ENCODE results near the gene PTK7.

Gene PTK7

DNA sequence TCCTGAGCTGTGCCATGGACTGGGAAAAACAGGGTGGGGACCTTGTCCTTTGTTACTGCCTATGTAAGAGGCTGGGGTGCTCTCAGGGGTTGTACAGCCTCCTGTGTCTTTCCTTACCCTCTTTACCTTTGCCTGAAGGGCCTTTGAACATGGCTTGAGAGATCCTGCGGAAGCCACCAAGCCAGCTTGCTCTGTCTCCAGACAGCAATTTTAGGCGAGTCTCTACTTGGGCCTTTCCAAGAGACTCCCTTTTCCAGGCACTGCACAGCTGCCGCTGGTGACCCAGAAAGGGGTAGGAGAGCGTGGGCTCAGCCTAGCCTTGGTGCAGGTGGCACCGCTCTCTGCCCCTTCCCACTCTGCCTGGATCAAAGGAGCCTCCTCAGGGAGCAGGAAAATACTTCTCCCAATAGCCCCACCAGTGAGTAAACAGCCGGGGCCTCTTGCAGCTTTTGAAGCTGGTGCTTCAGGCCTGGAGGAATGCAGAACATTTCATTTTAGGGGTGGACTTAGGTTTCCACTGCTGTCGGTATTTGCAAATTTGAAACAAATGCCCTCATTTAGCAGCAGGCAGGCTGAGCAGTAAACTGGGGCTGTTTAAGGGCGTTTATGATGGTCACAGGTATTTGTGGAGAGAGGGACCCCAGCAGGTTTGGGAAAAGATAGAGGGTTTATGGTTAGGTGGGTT lies 13.9 kb downstream of the PTK7 start:
- no peaks in the 10 kb centered on the region for H3K9me3 Mint-ChIP-seq
- H3K27ac Mint-ChIP-seq = no peak overlapping the region
- H3K36me3 Mint-ChIP-seq (ENCODE audit: low read depth) = no peaks in the 10 kb centered on the region
- H3K4me3 Mint-ChIP-seq = no peak overlapping the region
- no peaks in the 10 kb centered on the region for H3K27me3 Mint-ChIP-seq
- peaks cover 22% of the 10 kb centered on the region for H3K4me1 Mint-ChIP-seq (ENCODE audit: low read depth)

DNA sequence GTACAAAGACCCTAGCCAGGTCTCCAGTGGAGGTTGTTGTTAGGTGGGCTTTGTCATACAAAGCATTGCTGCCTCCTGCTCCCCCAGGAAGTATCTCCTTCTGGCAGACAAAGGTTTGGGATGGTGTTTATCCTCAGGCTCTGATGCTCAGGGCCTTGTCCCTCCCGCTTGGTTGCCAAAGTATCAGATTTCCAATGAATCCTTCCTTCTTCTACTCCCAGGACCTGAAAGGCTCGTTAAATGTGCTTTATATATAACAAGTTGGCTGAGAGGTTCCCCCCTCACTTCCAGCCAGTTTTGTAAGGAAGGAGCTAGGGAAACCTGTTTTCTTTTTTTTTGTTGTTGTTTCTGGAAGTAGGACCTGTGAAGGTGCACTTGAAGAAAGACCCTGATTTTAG lies 14.4 kb downstream of the PTK7 start:
- H3K36me3 Mint-ChIP-seq (ENCODE audit: low read depth) = no peaks in the 10 kb centered on the region
- no peak overlapping the region for H3K27ac Mint-ChIP-seq
- peaks cover 22% of the 10 kb centered on the region for H3K4me1 Mint-ChIP-seq (ENCODE audit: low read depth)
- H3K4me3 Mint-ChIP-seq = no peak overlapping the region
- H3K9me3 Mint-ChIP-seq = no peaks in the 10 kb centered on the region
- no peaks in the 10 kb centered on the region for H3K27me3 Mint-ChIP-seq

DNA sequence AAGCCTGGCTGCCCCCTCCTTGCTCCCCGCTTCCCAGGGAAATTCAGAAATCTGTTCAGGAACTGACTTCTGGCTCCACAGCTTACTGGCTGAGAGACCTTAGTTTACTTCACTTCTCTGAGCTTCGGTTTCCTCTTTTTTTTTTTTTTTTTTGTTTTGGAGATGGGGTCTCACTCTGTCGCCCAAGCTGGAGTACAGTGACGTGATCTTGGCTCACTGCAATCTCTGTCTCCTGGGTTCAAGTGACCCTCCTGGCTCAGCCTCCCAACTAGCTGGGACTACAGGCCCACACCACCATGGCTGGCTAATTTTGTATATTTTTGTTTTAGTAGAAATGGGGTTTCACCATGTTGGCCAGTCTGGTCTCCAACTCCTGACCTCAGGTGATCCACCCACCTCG lies 14.9 kb downstream of the PTK7 start:
- H3K27ac Mint-ChIP-seq = no peak overlapping the region

DNA sequence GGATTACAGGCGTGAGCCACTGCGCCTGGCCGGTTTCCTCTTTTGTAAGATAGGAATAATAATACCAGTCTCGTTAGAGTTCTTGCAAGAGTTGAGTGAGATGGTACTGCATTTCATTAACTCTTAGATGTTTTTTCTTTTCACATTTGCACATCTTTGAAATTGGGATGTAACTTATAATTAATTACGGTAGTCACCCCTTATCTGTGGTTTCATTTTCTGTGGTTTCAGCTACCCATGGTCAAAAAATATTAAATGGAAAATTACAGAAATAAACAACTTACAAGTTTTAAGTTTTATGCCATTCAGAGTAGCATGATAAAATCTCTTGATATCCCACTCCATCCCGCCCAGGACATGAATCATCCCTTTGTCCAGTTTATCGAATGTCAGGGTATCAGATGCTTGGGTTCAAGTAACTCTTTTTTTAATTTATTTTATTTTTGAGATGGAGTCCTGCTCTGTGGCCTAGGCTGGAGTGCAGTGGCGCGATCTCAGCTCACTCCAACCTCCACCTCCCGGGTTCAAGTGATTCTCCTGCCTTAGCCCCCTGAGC lies 15.4 kb downstream of the PTK7 start:
- H3K4me1 Mint-ChIP-seq (ENCODE audit: low read depth) = peaks cover 15% of the 10 kb centered on the region

More for the DNA sequence above, 14.9 kb downstream of the PTK7 start:
- H3K27me3 Mint-ChIP-seq = no peaks in the 10 kb centered on the region
- H3K9me3 Mint-ChIP-seq = no peaks in the 10 kb centered on the region
- H3K4me3 Mint-ChIP-seq = no peak overlapping the region
- no peaks in the 10 kb centered on the region for H3K36me3 Mint-ChIP-seq (ENCODE audit: low read depth)
- H3K4me1 Mint-ChIP-seq (ENCODE audit: low read depth) = peaks cover 20% of the 10 kb centered on the region

DNA sequence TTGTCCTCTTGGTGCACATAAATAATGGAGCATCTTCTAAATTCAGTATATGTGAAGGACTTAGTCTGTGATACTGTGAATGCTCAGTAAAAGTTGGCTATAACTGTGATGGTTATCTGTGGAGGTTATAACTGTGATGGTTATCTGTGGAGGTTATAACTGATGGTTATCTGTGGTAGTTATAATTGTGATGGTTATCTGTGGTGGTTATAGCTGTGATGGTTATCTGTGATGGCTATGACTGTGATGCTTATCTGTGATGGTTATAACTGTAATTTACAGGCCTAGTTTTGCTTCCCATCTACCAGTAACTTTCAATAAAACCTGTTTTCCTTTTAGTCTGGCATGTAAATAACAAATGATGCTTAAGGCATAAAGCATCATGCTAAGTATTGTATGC lies 16.5 kb downstream of the PTK7 start:
- Mint-ChIP-seq H3K27ac (no peak overlapping the region), H3K27me3 (no peaks in the 10 kb centered on the region), H3K36me3 (ENCODE audit: low read depth) (no peaks in the 10 kb centered on the region), H3K4me3 (no peak overlapping the region), H3K4me1 (ENCODE audit: low read depth) (peaks cover 15% of the 10 kb centered on the region), H3K9me3 (no peaks in the 10 kb centered on the region)

More for the DNA sequence above, 15.4 kb downstream of the PTK7 start:
- Mint-ChIP-seq H3K36me3 (ENCODE audit: low read depth) (no peaks in the 10 kb centered on the region), H3K27me3 (no peaks in the 10 kb centered on the region), H3K27ac (no peak overlapping the region), H3K4me3 (no peak overlapping the region), H3K9me3 (no peaks in the 10 kb centered on the region)

DNA sequence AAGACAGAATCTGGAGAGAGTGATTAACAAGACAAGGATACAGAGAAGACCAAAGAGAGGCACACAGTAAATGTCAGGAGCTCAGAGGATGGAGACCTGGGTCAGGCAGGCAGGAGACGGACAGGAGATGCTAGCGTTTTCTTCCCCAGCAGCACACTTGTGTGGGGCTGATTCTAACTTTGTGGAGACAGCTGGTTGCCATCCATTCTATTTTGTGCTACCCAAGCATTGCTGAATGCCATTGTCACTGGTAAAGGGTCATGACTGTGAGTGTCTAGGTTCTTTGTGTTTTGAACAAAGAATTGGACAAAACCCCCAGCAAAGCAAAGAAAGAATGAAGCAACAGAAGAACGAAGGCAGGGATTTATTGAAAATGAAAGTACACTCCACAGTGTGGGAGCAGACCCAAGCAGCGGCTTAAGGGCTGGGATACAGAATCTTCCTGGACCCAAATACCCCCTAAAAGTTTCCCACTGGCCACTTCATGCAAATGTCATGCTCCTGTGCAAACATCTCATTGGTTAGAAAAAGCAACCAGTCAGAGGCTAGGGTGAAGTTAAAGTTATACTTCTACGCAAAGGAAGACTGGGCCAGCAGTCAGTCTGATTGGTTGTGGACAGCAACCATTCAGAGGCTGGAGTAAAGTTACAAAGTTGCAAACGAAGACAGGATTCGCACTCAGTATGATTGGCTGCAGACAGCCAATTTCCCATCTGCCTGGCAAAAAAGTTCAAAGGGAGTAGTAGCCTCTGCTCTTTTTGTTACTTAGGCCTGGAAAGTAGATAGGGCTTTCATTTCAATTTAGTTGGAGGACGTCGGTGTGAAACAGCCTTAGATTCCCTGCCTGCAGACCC lies 17.5 kb downstream of the PTK7 start:
- H3K4me3 Mint-ChIP-seq = no peak overlapping the region
- no peaks in the 10 kb centered on the region for H3K9me3 Mint-ChIP-seq
- H3K27me3 Mint-ChIP-seq = no peaks in the 10 kb centered on the region
- no peak overlapping the region for H3K27ac Mint-ChIP-seq
- H3K4me1 Mint-ChIP-seq (ENCODE audit: low read depth) = peaks cover 15% of the 10 kb centered on the region
- H3K36me3 Mint-ChIP-seq (ENCODE audit: low read depth) = no peaks in the 10 kb centered on the region

DNA sequence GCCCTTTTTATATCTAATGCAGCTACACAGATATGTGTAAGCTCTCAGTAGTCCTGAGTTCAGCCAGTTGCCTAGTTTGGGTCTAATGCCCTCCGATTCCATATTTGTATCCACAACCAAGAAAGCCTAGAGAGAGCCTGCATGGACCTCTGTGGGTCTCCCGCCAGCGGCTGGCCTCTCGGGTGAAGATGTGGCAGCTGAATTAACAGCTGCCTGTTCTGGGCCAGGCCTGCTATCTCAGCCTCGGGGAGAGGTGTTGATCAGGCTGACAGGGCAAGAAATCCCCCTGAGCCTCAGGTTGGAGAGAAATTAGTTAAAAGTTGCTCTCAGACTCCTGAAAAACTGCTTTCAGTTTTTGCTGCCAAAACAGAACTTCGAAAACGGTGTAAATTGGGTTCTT lies 19.8 kb downstream of the PTK7 start:
- no peaks in the 10 kb centered on the region for H3K36me3 Mint-ChIP-seq (ENCODE audit: low read depth)
- peaks cover 11% of the 10 kb centered on the region for H3K4me1 Mint-ChIP-seq (ENCODE audit: low read depth)
- H3K27ac Mint-ChIP-seq = no peak overlapping the region
- H3K27me3 Mint-ChIP-seq = no peaks in the 10 kb centered on the region
- H3K4me3 Mint-ChIP-seq = no peak overlapping the region
- no peaks in the 10 kb centered on the region for H3K9me3 Mint-ChIP-seq

DNA sequence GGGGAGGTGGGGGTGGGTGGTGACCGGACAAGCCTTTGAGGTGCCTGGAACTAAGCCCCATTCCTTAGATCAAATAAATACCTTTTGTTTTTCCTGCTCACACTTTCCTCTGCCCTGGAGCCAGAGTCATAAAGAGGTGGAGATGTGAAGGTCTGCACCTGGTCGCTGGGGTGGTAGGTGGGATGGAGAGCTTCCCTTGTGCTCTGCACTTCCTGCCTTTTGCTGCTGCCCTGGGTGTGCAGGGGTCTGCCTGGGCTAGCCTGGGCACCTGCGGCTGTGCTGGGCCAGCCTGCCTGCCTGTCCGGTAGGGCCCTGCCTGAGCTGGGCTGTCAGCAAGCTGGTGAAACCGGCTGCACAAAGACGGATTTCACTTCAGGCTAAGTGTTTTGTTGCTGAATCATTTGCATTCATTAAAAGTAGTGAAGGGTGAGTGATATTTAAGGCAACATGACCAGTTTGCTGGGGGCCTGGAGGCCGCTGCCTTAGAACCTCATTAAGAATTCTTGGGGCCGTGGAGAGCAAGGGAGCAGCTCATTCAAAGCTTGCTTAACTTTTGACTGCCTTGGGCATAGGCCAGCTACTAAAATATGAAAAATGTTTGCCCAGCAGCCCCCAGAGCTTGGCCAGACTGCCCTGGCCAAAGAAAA lies 20.5 kb downstream of the PTK7 start:
- no peak overlapping the region for H3K27ac Mint-ChIP-seq
- H3K9me3 Mint-ChIP-seq = no peaks in the 10 kb centered on the region
- H3K4me3 Mint-ChIP-seq = no peak overlapping the region
- H3K4me1 Mint-ChIP-seq (ENCODE audit: low read depth) = peaks cover 11% of the 10 kb centered on the region
- no peaks in the 10 kb centered on the region for H3K27me3 Mint-ChIP-seq
- no peaks in the 10 kb centered on the region for H3K36me3 Mint-ChIP-seq (ENCODE audit: low read depth)

DNA sequence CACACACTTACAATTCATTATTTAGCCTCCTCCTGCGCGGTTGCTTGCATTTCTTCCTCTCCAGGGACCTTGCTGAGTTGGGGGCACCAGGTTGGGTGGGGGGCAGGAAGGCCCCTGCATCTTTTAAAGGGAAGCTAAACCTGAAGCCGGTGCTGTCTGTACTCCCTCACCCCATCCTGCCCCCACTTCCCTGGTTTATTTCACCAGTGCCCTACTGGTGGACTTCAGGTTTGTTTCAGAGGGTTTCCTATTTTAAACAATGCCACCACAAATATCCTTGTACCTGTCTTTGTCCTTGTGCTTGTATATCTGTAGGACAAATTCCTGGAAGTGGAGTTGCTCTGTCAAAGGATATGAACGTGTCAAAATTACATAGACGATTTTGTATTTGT lies 21.0 kb downstream of the PTK7 start:
- no peak overlapping the region for H3K27ac Mint-ChIP-seq
- H3K4me1 Mint-ChIP-seq (ENCODE audit: low read depth) = peaks cover 11% of the 10 kb centered on the region
- H3K4me3 Mint-ChIP-seq = no peak overlapping the region
- H3K27me3 Mint-ChIP-seq = no peaks in the 10 kb centered on the region
- no peaks in the 10 kb centered on the region for H3K9me3 Mint-ChIP-seq
- no peaks in the 10 kb centered on the region for H3K36me3 Mint-ChIP-seq (ENCODE audit: low read depth)

DNA sequence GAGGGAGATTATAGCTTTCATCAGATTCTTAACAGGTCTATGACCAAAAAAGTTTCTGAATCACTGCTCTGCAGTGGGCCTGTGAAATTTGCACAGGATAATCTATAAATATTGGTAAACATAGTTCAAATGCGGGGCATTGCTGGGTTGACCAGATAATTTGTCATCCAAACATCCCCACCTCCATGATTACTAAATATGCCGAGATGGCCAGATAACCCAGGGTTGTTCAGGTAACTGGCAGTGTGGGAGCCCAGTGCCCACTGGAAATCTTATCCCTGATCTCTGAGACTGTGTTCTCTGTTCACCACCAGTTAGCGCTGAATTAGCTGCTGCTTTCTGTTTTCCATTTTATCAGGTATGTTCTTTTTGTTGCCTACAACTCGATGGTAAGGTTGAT lies 21.4 kb downstream of the PTK7 start:
- Mint-ChIP-seq H3K4me1 (ENCODE audit: low read depth) (peaks cover 11% of the 10 kb centered on the region), H3K27me3 (no peaks in the 10 kb centered on the region), H3K4me3 (no peak overlapping the region), H3K36me3 (ENCODE audit: low read depth) (no peaks in the 10 kb centered on the region), H3K9me3 (no peaks in the 10 kb centered on the region), H3K27ac (no peak overlapping the region)

DNA sequence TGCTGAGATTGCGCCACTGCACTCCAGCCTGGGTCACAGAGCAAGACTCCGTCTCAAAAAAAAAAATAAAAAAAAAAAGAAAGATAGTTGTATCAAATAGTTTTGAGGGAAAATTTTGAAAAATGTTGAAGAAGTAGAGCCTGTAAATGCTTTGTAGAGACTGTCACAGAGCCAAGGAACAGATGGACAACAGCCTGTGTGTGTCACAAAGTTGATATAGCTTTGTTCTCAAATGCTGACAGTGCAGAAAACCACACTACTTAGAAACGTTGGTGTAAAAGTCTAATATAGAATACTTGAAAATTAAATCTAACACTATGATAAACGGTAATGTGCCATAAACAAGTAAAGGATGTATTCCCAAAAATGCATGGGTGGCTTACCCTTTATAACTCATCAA lies 25.4 kb downstream of the PTK7 start:
- H3K4me1 Mint-ChIP-seq (ENCODE audit: low read depth) = no peaks in the 10 kb centered on the region
- H3K27ac Mint-ChIP-seq = no peak overlapping the region
- H3K27me3 Mint-ChIP-seq = no peaks in the 10 kb centered on the region
- H3K4me3 Mint-ChIP-seq = no peak overlapping the region
- H3K36me3 Mint-ChIP-seq (ENCODE audit: low read depth) = no peaks in the 10 kb centered on the region
- no peaks in the 10 kb centered on the region for H3K9me3 Mint-ChIP-seq

DNA sequence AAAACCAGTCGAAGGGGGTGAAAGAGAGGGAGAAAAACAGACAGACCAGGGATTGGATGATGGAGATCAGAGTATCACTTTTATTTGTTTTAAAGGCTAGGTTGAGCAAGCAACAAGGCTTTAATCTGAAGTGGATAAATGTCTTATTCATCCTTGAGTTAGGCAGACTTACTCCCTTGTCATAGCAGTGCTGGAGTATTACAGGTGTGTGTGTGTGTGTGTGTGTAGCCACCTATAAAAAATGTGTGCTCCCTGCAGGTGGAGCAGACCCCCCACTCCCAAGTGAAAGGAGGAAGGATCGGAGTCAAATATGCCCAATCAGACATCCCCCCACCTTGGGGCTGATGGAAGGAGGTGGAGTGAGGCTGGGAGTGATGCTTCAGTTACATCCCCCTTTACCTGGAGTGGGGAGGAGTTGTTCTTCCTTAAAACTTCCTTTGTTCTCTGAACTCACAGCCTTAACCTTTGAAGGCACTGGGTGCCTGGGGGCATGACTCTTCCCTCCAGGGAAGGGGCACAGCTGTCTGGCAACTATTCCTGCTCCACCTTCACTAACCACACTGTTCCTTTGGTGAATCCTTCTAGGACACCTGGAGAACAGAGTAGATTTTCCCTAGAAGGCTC lies 27.3 kb downstream of the PTK7 start:
- Mint-ChIP-seq H3K4me1 (ENCODE audit: low read depth) (no peaks in the 10 kb centered on the region), H3K36me3 (ENCODE audit: low read depth) (no peaks in the 10 kb centered on the region), H3K4me3 (no peak overlapping the region), H3K27me3 (no peaks in the 10 kb centered on the region), H3K27ac (no peak overlapping the region), H3K9me3 (no peaks in the 10 kb centered on the region)

DNA sequence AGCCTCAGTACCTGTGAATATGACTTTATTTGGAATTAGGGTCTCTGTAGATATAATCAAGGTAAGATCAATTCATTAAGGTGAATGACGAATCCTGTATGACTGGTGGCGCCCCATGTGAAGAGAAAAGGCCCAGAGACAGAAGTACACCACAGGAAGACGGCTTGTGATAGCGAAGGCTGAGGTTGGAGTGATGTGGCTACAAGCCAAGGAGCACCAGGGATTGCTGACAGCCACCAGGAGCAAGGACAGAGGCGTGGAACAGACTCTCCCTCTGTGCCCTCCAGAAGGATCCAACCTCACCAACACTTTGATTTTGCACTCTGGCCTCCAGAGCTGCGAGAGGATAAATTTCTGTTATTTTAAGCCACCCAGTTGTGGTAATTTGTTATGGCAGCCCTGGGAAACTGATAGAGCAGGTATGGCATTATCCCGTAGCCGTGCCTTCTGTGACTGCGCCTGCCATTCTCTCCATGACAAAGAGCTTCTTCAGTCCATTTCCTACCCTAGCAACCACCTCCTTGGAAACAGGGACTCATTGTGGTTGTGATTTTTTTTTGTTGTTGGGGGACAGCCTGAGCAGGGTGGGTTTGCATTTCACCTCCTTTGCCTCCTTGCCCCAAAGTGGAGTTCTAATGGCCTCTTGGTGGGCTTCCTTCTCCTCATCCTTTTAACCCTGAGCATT lies 29.6 kb downstream of the PTK7 start:
- no peaks in the 10 kb centered on the region for H3K4me1 Mint-ChIP-seq (ENCODE audit: low read depth)
- H3K36me3 Mint-ChIP-seq (ENCODE audit: low read depth) = no peaks in the 10 kb centered on the region
- H3K27ac Mint-ChIP-seq = no peak overlapping the region
- H3K27me3 Mint-ChIP-seq = no peaks in the 10 kb centered on the region
- H3K4me3 Mint-ChIP-seq = no peak overlapping the region
- H3K9me3 Mint-ChIP-seq = no peaks in the 10 kb centered on the region

DNA sequence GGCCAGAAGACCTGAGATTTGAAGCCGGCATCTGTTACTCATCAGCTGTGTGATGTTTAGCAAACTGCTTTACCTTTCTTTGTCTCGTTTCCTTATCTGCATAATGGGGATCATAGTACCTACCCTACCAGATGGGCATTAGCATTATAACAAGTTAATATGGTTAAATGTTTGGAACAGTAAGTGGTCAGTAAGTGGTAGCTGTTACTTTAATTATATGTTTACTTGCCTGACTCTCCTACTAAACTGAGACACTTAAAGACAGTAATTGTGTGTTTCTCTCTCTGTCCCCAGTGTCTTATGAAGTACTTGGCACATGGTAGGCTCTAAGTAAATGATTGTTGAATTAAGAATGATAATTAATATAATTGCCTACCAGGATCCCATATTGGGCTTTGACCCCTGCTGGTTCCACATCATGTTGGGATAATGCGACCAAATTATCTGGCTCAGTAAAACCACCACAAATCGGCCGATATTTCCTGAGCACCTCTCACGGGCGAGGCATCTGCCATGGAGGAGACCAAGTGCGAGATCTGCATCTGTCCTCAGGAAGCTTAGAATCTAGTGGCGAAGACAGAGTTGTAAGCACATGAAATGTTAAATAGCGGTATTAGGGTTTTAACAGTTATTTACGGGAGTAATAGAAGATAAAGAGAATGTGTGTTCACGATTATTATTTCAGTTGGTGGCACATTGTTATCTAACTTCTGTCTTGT lies 31.4 kb downstream of the PTK7 start:
- no peak overlapping the region for H3K4me3 Mint-ChIP-seq
- H3K4me1 Mint-ChIP-seq (ENCODE audit: low read depth) = no peaks in the 10 kb centered on the region
- H3K36me3 Mint-ChIP-seq (ENCODE audit: low read depth) = no peaks in the 10 kb centered on the region
- no peaks in the 10 kb centered on the region for H3K27me3 Mint-ChIP-seq
- no peak overlapping the region for H3K27ac Mint-ChIP-seq
- H3K9me3 Mint-ChIP-seq = no peaks in the 10 kb centered on the region

Data from stimulated activated naive CD8-positive, alpha-beta T cell treated with anti-CD3 and anti-CD28 coated beads, Interleukin-15, Interleukin-2, amounts not matched to agents 100 ng/mL and 50 ng/mL, for 24 hours (primary cell).